Memory B cell (primary cell): ENCODE measurements around the gene CDK17.
A peak's percentile ranks its signal among the peaks of the same experiment; 100 is the strongest.
"Not testable (repeated sequence)": the region's sequence is repeated elsewhere in the genome, so short reads cannot be mapped to it uniquely, and the experiment has no call there.

Experiments
- ATAC-seq: fragments of 150-1000 bp; cut with Tn5 transposase; 2 replicates; pipeline ENCODE4 v1.10.0; 2021; ENCODE audit warnings: low read depth, mild to moderate bottlenecking, moderate library complexity
- DNase-seq, 2 donors: peaks; one replicate each; pipeline ENCODE4 v3.0.0; 2022; ENCODE audit warnings: low spot score in 2 of 2
- H3K27ac Mint-ChIP-seq: one replicate; pipeline ENCODE4 v1.8.0; 2022; ENCODE audit warnings: mild to moderate bottlenecking, moderate library complexity, mixed read lengths
- H3K27me3 Mint-ChIP-seq: one replicate; pipeline ENCODE4 v1.8.0; 2022; ENCODE audit warnings: mixed read lengths
- H3K36me3 Mint-ChIP-seq: one replicate; pipeline ENCODE4 v1.8.0; 2022; ENCODE audit warnings: mild to moderate bottlenecking, mixed read lengths
- H3K4me1 Mint-ChIP-seq: one replicate; pipeline ENCODE4 v1.8.0; 2022; ENCODE audit warnings: mixed read lengths
- H3K4me3 Mint-ChIP-seq: one replicate; pipeline ENCODE4 v1.8.0; 2022; ENCODE audit warnings: mild to moderate bottlenecking, moderate library complexity, mixed read lengths
- H3K9me3 Mint-ChIP-seq: one replicate; pipeline ENCODE4 v1.8.0; 2022; ENCODE audit warnings: mixed read lengths

The CDK17 gene

GRCh38 chr12:96393229-96393628, 7.0 kb downstream of the CDK17 start:
- not testable (repeated sequence) for ATAC-seq, H3K27me3 Mint-ChIP-seq, H3K27ac Mint-ChIP-seq, H3K4me3 Mint-ChIP-seq, DNase-seq, H3K9me3 Mint-ChIP-seq, H3K36me3 Mint-ChIP-seq
- H3K4me1 Mint-ChIP-seq: peaks cover 25% of the 10 kb centered on the region

GRCh38 chr12:96392397-96392796, 7.8 kb downstream of the CDK17 start:
- Mint-ChIP-seq H3K4me1 (peaks cover 27% of the 10 kb centered on the region), H3K27ac (no peak overlapping the region), H3K4me3 (no peak overlapping the region), H3K9me3 (no peaks in the 10 kb centered on the region), H3K27me3 (no peaks in the 10 kb centered on the region), H3K36me3 (peaks cover 8% of the 10 kb centered on the region)
- DNase-seq (no peak), ATAC-seq (no peak)

GRCh38 chr12:96387981-96388380, 12.3 kb downstream of the CDK17 start:
- Mint-ChIP-seq H3K27ac (no peak overlapping the region), H3K9me3 (no peaks in the 10 kb centered on the region), H3K4me3 (no peak overlapping the region), H3K36me3 (peaks cover 12% of the 10 kb centered on the region), H3K27me3 (no peaks in the 10 kb centered on the region), H3K4me1 (peaks cover 32% of the 10 kb centered on the region)
- ATAC-seq (no peak), DNase-seq (no peak)

- peak; percentile 59 for ATAC-seq
- Mint-ChIP-seq H3K27me3 (no peaks in the 10 kb centered on the region), H3K36me3 (peaks cover 12% of the 10 kb centered on the region), H3K9me3 (no peaks in the 10 kb centered on the region), H3K27ac (peak overlapping the region; percentile 7), H3K4me3 (no peak overlapping the region), H3K4me1 (peaks cover 36% of the 10 kb centered on the region)
- no peak for DNase-seq
Observed at GRCh38 chr12:96386794-96387193, 13.4 kb downstream of the CDK17 start.

- H3K27me3 Mint-ChIP-seq: no peaks in the 10 kb centered on the region
- H3K36me3 Mint-ChIP-seq: peaks cover 9% of the 10 kb centered on the region
- no peak overlapping the region for H3K4me3 Mint-ChIP-seq
- DNase-seq (no peak), ATAC-seq (no peak)
- no peaks in the 10 kb centered on the region for H3K9me3 Mint-ChIP-seq
- peaks cover 38% of the 10 kb centered on the region for H3K4me1 Mint-ChIP-seq
- H3K27ac Mint-ChIP-seq: peak overlapping the region; percentile 40
Observed at GRCh38 chr12:96383991-96384390, 16.2 kb downstream of the CDK17 start.

- H3K9me3 Mint-ChIP-seq: peaks cover 1% of the 10 kb centered on the region
- no peak for ATAC-seq
- DNase-seq: no peak
- no peaks in the 10 kb centered on the region for H3K27me3 Mint-ChIP-seq
- H3K36me3 Mint-ChIP-seq: peaks cover 11% of the 10 kb centered on the region
- H3K4me1 Mint-ChIP-seq: peaks cover 37% of the 10 kb centered on the region
- no peak overlapping the region for H3K4me3 Mint-ChIP-seq
- peak overlapping the region; percentile 40 for H3K27ac Mint-ChIP-seq
Observed at GRCh38 chr12:96383371-96383770, 16.9 kb downstream of the CDK17 start.

- not testable (repeated sequence) for ATAC-seq, H3K9me3 Mint-ChIP-seq, H3K27me3 Mint-ChIP-seq, H3K36me3 Mint-ChIP-seq, DNase-seq, H3K4me3 Mint-ChIP-seq, H3K27ac Mint-ChIP-seq
- peaks cover 43% of the 10 kb centered on the region for H3K4me1 Mint-ChIP-seq
Observed at GRCh38 chr12:96379743-96380142, 20.5 kb downstream of the CDK17 start.

GRCh38 chr12:96378319-96378718, 21.9 kb downstream of the CDK17 start:
- no peak for DNase-seq
- peaks cover 42% of the 10 kb centered on the region for H3K4me1 Mint-ChIP-seq
- peaks cover 6% of the 10 kb centered on the region for H3K36me3 Mint-ChIP-seq
- no peaks in the 10 kb centered on the region for H3K27me3 Mint-ChIP-seq
- H3K4me3 Mint-ChIP-seq: no peak overlapping the region
- peaks cover 1% of the 10 kb centered on the region for H3K9me3 Mint-ChIP-seq
- no peak for ATAC-seq
- peak overlapping the region; percentile 78 for H3K27ac Mint-ChIP-seq

- peaks cover 7% of the 10 kb centered on the region for H3K36me3 Mint-ChIP-seq
- DNase-seq (no peak), ATAC-seq (no peak)
- H3K4me1 Mint-ChIP-seq: peaks cover 43% of the 10 kb centered on the region
- H3K27me3 Mint-ChIP-seq: no peaks in the 10 kb centered on the region
- H3K9me3 Mint-ChIP-seq: peaks cover 1% of the 10 kb centered on the region
- no peak overlapping the region for H3K4me3 Mint-ChIP-seq
- no peak overlapping the region for H3K27ac Mint-ChIP-seq
Observed at GRCh38 chr12:96376865-96377264, 23.4 kb downstream of the CDK17 start.

GRCh38 chr12:96375841-96376604, 24.2 kb downstream of the CDK17 start:
- H3K4me1 Mint-ChIP-seq: peaks cover 45% of the 10 kb centered on the region
- H3K27me3 Mint-ChIP-seq: no peaks in the 10 kb centered on the region
- peak overlapping the region; percentile 7 for H3K4me3 Mint-ChIP-seq
- peaks cover 1% of the 10 kb centered on the region for H3K9me3 Mint-ChIP-seq
- H3K27ac Mint-ChIP-seq: peak overlapping the region; percentile 70
- peaks cover 7% of the 10 kb centered on the region for H3K36me3 Mint-ChIP-seq
- no peak for ATAC-seq
- no peak for DNase-seq

- Mint-ChIP-seq H3K27ac (no peak overlapping the region), H3K27me3 (no peaks in the 10 kb centered on the region), H3K9me3 (peaks cover 1% of the 10 kb centered on the region), H3K4me3 (no peak overlapping the region), H3K36me3 (peaks cover 7% of the 10 kb centered on the region), H3K4me1 (peaks cover 40% of the 10 kb centered on the region)
- DNase-seq (no peak), ATAC-seq (no peak)
Observed at GRCh38 chr12:96375170-96375569, 25.1 kb downstream of the CDK17 start.

- H3K9me3 Mint-ChIP-seq: no peaks in the 10 kb centered on the region
- DNase-seq (no peak), ATAC-seq (no peak)
- no peak overlapping the region for H3K4me3 Mint-ChIP-seq
- peaks cover 47% of the 10 kb centered on the region for H3K4me1 Mint-ChIP-seq
- peaks cover 1% of the 10 kb centered on the region for H3K36me3 Mint-ChIP-seq
- H3K27ac Mint-ChIP-seq: peak overlapping the region; percentile 66
- H3K27me3 Mint-ChIP-seq: no peaks in the 10 kb centered on the region
Observed at GRCh38 chr12:96371790-96372699, 28.2 kb downstream of the CDK17 start.

- DNase-seq: no peak
- peak overlapping the region; percentile 66 for H3K27ac Mint-ChIP-seq
- peaks cover 1% of the 10 kb centered on the region for H3K36me3 Mint-ChIP-seq
- H3K4me3 Mint-ChIP-seq: no peak overlapping the region
- no peak for ATAC-seq
- no peaks in the 10 kb centered on the region for H3K9me3 Mint-ChIP-seq
- H3K27me3 Mint-ChIP-seq: no peaks in the 10 kb centered on the region
- H3K4me1 Mint-ChIP-seq: peaks cover 50% of the 10 kb centered on the region
Observed at GRCh38 chr12:96371138-96371789, 29.0 kb downstream of the CDK17 start.

- ATAC-seq (no peak), DNase-seq (no peak)
- Mint-ChIP-seq H3K36me3 (peaks cover 3% of the 10 kb centered on the region), H3K4me3 (no peak overlapping the region), H3K4me1 (peaks cover 41% of the 10 kb centered on the region), H3K27ac (peak overlapping the region; percentile 70), H3K9me3 (no peaks in the 10 kb centered on the region), H3K27me3 (no peaks in the 10 kb centered on the region)
Observed at GRCh38 chr12:96368687-96369086, 31.6 kb downstream of the CDK17 start.
